Adipocyte (in vitro differentiated cells): Measurements from ENCODE around the gene RAB31.
"Not testable (repeated sequence)": the region's sequence is repeated elsewhere in the genome, so short reads cannot be mapped to it uniquely, and the experiment has no call there.

Source experiments
- DNase-seq: peaks from one replicate; pipeline ENCODE4 v3.0.0-alpha.2; 2015; ENCODE audit warnings: low read depth
- H3K27me3 ChIP-seq: replicated peaks from 2 replicates; pipeline ENCODE4 v1.7.0; 2013; ENCODE audit warnings: mild to moderate bottlenecking, low read length, moderate library complexity; ENCODE audit not compliant: control insufficient read depth, insufficient read depth
- H3K36me3 ChIP-seq: 2 replicates; pipeline ENCODE4 v1.7.0; 2013; ENCODE audit warnings: low read length, mild to moderate bottlenecking, moderate library complexity; ENCODE audit not compliant: control insufficient read depth, insufficient read depth, severe bottlenecking
- H3K4me1 ChIP-seq: 2 replicates; pipeline ENCODE4 v1.7.0; 2013; ENCODE audit warnings: mild to moderate bottlenecking, low read length, moderate library complexity; ENCODE audit not compliant: control insufficient read depth, insufficient read depth
- H3K4me3 ChIP-seq: 2 replicates; pipeline ENCODE4 v1.7.0; 2013; ENCODE audit warnings: mild to moderate bottlenecking, low read length, moderate library complexity
- H3K9ac ChIP-seq: 2 replicates; pipeline ENCODE4 v1.7.0; 2013; ENCODE audit warnings: mild to moderate bottlenecking, low read length, moderate library complexity
- H3K9me3 ChIP-seq: 2 replicates; pipeline ENCODE4 v1.7.0; 2013; ENCODE audit warnings: mild to moderate bottlenecking, low read length, moderate library complexity; ENCODE audit not compliant: control insufficient read depth

Gene RAB31

DNA sequence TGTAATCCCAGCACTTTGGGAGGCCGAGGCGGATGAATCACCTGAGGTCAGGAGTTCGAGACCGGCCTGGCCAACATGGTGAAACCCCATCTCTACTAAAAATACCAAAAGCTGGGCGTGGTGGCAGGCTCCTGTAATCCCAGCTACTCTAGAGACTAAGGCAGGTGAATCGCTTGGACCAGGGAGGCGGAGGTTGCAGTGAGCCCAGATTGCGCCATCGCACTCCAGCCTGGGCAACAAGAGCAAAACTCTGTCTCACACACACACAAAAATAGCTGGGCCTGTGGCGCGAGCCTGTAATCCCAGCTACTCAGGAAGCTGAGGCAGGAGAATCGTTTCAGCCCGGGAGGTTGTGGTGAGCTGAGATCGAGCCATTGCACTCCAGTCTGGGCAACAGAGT is 194.2 kb downstream of the RAB31 start:
- H3K36me3 ChIP-seq, H3K27me3 ChIP-seq, H3K4me3 ChIP-seq, DNase-seq, H3K9me3 ChIP-seq, H3K9ac ChIP-seq: not testable (repeated sequence)
- H3K4me1 ChIP-seq, result peaks cover 14% of the 10 kb centered on the region

DNA sequence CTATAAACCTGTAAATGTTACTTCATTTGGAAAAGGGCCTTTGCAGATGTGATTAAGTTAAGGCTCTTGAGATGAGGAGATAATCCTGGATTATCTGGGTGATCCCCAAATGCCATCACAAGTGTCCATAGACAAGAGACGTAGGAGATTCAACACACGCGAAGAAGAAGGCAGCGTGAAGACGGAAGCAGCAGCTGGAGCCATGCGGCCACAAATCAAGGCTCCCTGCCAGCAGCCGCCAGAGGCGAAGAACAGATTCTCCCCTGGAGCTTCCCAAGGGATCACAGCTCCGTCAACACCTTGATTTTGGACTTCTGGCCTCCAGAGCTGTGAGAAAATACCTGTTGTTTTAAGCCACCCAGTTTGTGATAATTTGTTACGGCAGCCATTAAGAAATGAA is 194.7 kb downstream of the RAB31 start:
- no peak overlapping the region for H3K9ac ChIP-seq
- no peaks in the 10 kb centered on the region for H3K27me3 ChIP-seq
- peaks cover 14% of the 10 kb centered on the region for H3K4me1 ChIP-seq
- H3K9me3 ChIP-seq, result no peaks in the 10 kb centered on the region
- no peak for DNase-seq
- H3K36me3 ChIP-seq, result no peaks in the 10 kb centered on the region
- H3K4me3 ChIP-seq, result no peak overlapping the region

DNA sequence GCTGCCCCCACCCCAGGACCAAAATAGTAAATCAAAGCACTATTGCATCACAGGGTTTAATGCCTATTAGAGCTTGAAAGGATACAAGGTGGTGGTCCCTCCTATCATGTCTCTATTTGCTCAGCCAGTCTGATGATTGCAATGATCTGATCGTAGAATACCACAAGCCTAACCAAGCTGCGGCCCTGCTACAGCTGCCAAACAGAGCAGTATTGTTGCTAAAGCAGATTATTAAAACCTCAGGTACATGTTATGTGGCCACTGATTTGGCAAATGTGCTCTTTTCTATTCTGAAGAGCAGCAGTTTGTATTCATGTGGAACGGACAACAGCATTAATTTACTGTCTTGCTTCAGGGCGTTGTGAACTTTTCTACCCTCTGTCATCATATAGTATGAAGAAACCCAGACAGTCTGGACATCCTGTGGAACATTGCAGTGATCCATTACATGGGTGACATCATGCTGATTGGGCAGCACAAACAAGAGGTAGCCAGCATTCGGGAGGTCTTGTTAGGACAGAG is 197.4 kb downstream of the RAB31 start:
- DNase-seq, result peak; percentile 82
- no peaks in the 10 kb centered on the region for H3K36me3 ChIP-seq
- no peaks in the 10 kb centered on the region for H3K9me3 ChIP-seq
- H3K9ac ChIP-seq, result no peak overlapping the region
- H3K4me3 ChIP-seq, result no peak overlapping the region
- H3K4me1 ChIP-seq, result peaks cover 14% of the 10 kb centered on the region
- no peaks in the 10 kb centered on the region for H3K27me3 ChIP-seq

DNA sequence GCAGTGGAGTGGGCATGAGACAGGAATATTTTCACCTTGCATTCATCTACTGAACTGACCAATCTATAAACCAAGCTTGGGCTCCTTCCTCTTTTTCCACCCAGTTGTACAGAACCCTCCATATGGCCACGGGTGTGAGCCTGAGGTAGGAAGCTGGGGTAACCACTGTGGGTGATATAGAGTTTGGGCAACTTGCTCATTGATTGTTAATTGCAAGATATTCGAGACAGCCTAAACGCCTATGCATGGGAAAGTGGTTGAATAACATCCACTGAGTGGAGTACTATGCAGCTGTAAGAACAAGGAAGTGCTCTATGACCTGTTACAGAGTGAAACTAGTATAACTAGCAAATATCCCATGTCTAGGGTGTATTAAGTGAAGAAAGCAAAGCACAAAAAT is 198.4 kb downstream of the RAB31 start:
- DNase-seq, result no peak
- no peak overlapping the region for H3K4me3 ChIP-seq

GRCh38 chr18:9907867-9908266 is 199.8 kb downstream of the RAB31 start:
- DNase-seq, result no peak
- no peaks in the 10 kb centered on the region for H3K9me3 ChIP-seq
- peaks cover 8% of the 10 kb centered on the region for H3K4me1 ChIP-seq
- no peaks in the 10 kb centered on the region for H3K36me3 ChIP-seq
- no peaks in the 10 kb centered on the region for H3K27me3 ChIP-seq
- H3K9ac ChIP-seq, result no peak overlapping the region
- H3K4me3 ChIP-seq, result no peak overlapping the region

More for the DNA sequence above, 198.4 kb downstream of the RAB31 start:
- Histone ChIP-seq H3K9ac (no peak overlapping the region), H3K9me3 (no peaks in the 10 kb centered on the region), H3K27me3 (no peaks in the 10 kb centered on the region), H3K4me1 (peaks cover 9% of the 10 kb centered on the region), H3K36me3 (no peaks in the 10 kb centered on the region)

DNA sequence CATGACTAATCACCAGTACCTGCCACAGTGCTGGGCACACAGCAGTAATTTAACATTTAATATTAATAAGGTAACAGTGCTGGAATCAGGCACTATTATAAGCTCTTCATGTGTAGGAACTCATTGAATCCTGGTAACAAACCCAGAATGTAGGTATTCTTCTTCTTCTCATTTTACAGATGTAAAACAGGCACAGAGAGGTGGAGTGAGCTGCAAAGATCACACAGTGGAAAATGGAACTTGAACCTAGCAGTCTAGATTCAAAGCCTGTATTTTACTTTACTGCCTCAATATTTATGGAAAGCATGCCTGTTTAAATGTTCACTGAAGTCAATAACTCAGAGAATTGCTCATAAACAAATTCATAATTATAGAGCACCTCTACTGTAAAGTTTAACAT is 202.0 kb downstream of the RAB31 start:
- Histone ChIP-seq H3K4me3 (no peak overlapping the region), H3K9ac (no peak overlapping the region), H3K27me3 (no peaks in the 10 kb centered on the region), H3K36me3 (no peaks in the 10 kb centered on the region), H3K4me1 (peaks cover 8% of the 10 kb centered on the region), H3K9me3 (no peaks in the 10 kb centered on the region)
- no peak for DNase-seq

DNA sequence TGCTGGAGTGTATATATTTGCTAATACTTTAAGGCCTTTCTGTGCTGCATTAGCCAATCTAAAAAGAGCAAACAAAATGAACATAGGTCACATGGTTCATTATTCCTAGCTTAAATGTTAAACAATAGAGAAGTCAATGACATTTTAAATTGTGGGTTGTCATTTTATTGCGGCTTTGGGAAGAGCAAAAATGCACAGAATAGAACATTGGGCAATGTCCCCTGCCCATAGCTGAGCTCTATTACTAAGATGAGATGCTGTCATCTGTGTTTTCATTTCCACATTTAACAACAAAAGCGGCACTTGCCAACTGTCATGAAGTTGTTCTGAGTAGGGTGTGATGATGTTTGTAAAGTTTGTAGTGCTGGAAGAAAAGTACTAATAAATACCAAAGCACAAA is 202.6 kb downstream of the RAB31 start:
- Histone ChIP-seq H3K4me3 (no peak overlapping the region), H3K9ac (no peak overlapping the region), H3K36me3 (no peaks in the 10 kb centered on the region), H3K9me3 (no peaks in the 10 kb centered on the region), H3K4me1 (peaks cover 4% of the 10 kb centered on the region), H3K27me3 (no peaks in the 10 kb centered on the region)
- no peak for DNase-seq

- H3K9ac ChIP-seq, result no peak overlapping the region
- no peaks in the 10 kb centered on the region for H3K36me3 ChIP-seq
- no peaks in the 10 kb centered on the region for H3K27me3 ChIP-seq
- no peaks in the 10 kb centered on the region for H3K9me3 ChIP-seq
- no peak for DNase-seq
- peaks cover 6% of the 10 kb centered on the region for H3K4me1 ChIP-seq
- H3K4me3 ChIP-seq, result no peak overlapping the region
Observed at GRCh38 chr18:9911226-9911625, 203.1 kb downstream of the RAB31 start.
